Measurements from ENCODE around the gene LRRC36.

LRRC36 gene

GRCh38 chr16:67397812-67398545 is 71.4 kb downstream of the LRRC36 start:
- Histone ChIP-seq H3K9me3 (ENCODE audit: insufficient read depth, low read length) (no peaks in the 10 kb centered on the region), H3K9ac (ENCODE audit: low read length) (no peak overlapping the region), H3K4me3 (ENCODE audit: low read length) (peak overlapping the region; percentile 59), H3K36me3 (replicated peaks; ENCODE audit: low read depth, low read length) (no peaks in the 10 kb centered on the region), H3K4me2 (ENCODE audit: low read length) (peak overlapping the region; percentile 85), H3K79me2 (ENCODE audit: low read length) (no peaks in the 10 kb centered on the region), H2AFZ (ENCODE audit: low read depth, low read length) (no peak overlapping the region), H3K4me1 (ENCODE audit: low read length) (peaks cover 59% of the 10 kb centered on the region), H3K27me3 (ENCODE audit: low read depth, low read length) (no peaks in the 10 kb centered on the region), H3K27ac (ENCODE audit: low read length) (no peak overlapping the region), H4K20me1 (ENCODE audit: insufficient read depth, low read length) (no peaks in the 10 kb centered on the region)
- TF ChIP-seq CTCF (IDR thresholded peaks at IDR 0.05; ENCODE audit: low read depth, low read length): peak; percentile 58
- no peak for TF ChIP-seq EZH2phosphoT487 (IDR thresholded peaks at IDR 0.05; ENCODE audit: low read depth)

GRCh38 chr16:67398546-67399217 is 72.1 kb downstream of the LRRC36 start:
- no peaks in the 10 kb centered on the region for H3K9me3 ChIP-seq (ENCODE audit: insufficient read depth, low read length)
- H3K4me3 ChIP-seq (ENCODE audit: low read length): peak overlapping the region; percentile 70
- no peaks in the 10 kb centered on the region for H3K27me3 ChIP-seq (ENCODE audit: low read depth, low read length)
- H4K20me1 ChIP-seq (ENCODE audit: insufficient read depth, low read length): no peaks in the 10 kb centered on the region
- H3K79me2 ChIP-seq (ENCODE audit: low read length): no peaks in the 10 kb centered on the region
- H3K4me2 ChIP-seq (ENCODE audit: low read length): peak overlapping the region; percentile 85
- H3K27ac ChIP-seq (ENCODE audit: low read length): no peak overlapping the region
- H3K4me1 ChIP-seq (ENCODE audit: low read length): peaks cover 59% of the 10 kb centered on the region
- H3K36me3 ChIP-seq (replicated peaks; ENCODE audit: low read depth, low read length): no peaks in the 10 kb centered on the region
- H2AFZ ChIP-seq (ENCODE audit: low read depth, low read length): peak overlapping the region; percentile 23; the same call in 1 of the 2 replicates
- H3K9ac ChIP-seq (ENCODE audit: low read length): peak overlapping the region; percentile 31; the same call in 1 of the 2 replicates
- no peak for TF ChIP-seq CTCF (IDR thresholded peaks at IDR 0.05; ENCODE audit: low read depth, low read length)
- TF ChIP-seq EZH2phosphoT487 (IDR thresholded peaks at IDR 0.05; ENCODE audit: low read depth): no peak

GRCh38 chr16:67399218-67399733 is 72.7 kb downstream of the LRRC36 start:
- Histone ChIP-seq H2AFZ (ENCODE audit: low read depth, low read length) (peak overlapping the region; percentile 23; the same call in 1 of the 2 replicates), H3K27me3 (ENCODE audit: low read depth, low read length) (no peaks in the 10 kb centered on the region), H3K4me3 (ENCODE audit: low read length) (peak overlapping the region; percentile 70), H3K36me3 (replicated peaks; ENCODE audit: low read depth, low read length) (no peaks in the 10 kb centered on the region), H3K9ac (ENCODE audit: low read length) (peak overlapping the region; percentile 46), H3K27ac (ENCODE audit: low read length) (peak overlapping the region; percentile 33; the same call in 1 of the 2 replicates), H4K20me1 (ENCODE audit: insufficient read depth, low read length) (no peaks in the 10 kb centered on the region), H3K4me1 (ENCODE audit: low read length) (peaks cover 59% of the 10 kb centered on the region), H3K4me2 (ENCODE audit: low read length) (peak overlapping the region; percentile 85), H3K9me3 (ENCODE audit: insufficient read depth, low read length) (no peaks in the 10 kb centered on the region), H3K79me2 (ENCODE audit: low read length) (no peaks in the 10 kb centered on the region)
- no peak for TF ChIP-seq EZH2phosphoT487 (IDR thresholded peaks at IDR 0.05; ENCODE audit: low read depth)
- TF ChIP-seq CTCF (IDR thresholded peaks at IDR 0.05; ENCODE audit: low read depth, low read length): peak; percentile 92
